Brain microvascular endothelial cell (primary cell): ENCODE measurements around the gene TUT1.

Source experiments
- DNase-seq: peaks from one replicate; pipeline ENCODE4 v3.0.0-alpha.2; 2020
- H3K27ac ChIP-seq: fragments of 250-450 bp; sonication (Bioruptor Pico); 2 replicates; pipeline ENCODE4 v1.5.1; 2020; ENCODE audit warnings: mild to moderate bottlenecking, moderate library complexity
- H3K27me3 ChIP-seq: fragments of 250-450 bp; sonication (Bioruptor Pico); replicated peaks from 2 replicates; pipeline ENCODE4 v1.5.1; 2020; ENCODE audit warnings: mild to moderate bottlenecking
- H3K36me3 ChIP-seq: fragments of 250-450 bp; sonication (Bioruptor Pico); replicated peaks from 2 replicates; pipeline ENCODE4 v1.5.1; 2020; ENCODE audit warnings: mild to moderate bottlenecking
- H3K4me3 ChIP-seq: 2 replicates; pipeline ENCODE4 v1.5.1; 2011; ENCODE audit warnings: low read depth, mild to moderate bottlenecking, control low read depth, low read length, moderate library complexity
- in situ Hi-C: cut with HindIII; loops from 2 replicates; pipeline ENCODE4 v1.10.0; 2017; ENCODE audit warnings: low sequenced_read_pairs, low pct_ligation_motif_present
- TF ChIP-seq, protein P1 (sequence below): IDR thresholded peaks from 2 replicates; pipeline ENCODE4 v1.5.1; 2011; ENCODE audit warnings: low read depth, mild to moderate bottlenecking, moderate library complexity, low read length, control low read depth, inconsistent platforms; ENCODE audit errors: missing control alignments

The TUT1 gene

DNA sequence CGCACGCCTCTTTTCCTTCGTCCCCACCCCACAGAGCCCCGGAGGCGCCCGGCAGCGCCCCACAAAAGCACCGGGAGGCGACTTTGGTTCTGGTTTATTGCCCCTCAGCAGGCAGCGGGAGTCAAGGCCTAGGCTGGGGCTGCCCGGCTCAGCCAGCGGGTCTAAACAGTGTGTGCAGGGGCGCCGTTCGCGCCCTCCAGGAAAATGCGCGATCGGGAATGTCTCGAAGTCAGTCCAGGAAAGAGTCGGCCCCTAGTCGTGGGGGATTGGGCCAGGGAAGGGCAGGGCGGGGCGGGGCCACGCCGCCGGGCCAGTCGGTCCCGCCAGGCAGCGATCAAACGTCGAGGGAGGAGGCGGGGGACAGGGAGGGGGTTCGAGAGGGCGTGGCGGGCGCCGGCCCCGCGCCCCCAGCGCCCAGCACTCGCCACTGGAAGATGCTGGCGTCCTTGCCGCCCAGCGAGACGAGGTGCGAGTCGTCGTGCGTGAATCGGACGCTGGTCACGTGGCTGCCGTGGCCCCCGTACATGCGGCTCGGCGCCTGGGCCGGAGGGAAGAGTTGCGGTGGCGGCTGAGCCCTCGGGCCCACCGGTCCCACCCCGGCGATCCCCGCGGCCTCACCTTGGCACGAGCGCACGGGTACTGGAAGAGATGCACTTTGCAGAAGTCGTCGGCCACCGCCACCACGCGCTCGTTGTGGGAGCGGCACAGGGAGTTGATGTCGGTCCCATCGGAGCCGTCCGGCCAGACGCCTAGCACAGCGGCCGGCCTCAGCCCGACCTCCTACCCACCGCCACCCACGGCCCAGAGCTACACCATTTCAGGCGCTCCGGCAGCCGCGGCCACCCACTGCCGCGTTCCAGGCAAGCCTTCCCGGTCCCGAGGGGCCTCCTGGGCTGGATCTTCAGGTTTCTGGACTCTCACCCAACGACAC is 11.1 kb upstream of the TUT1 start:
- Histone ChIP-seq H3K27me3 (no peaks in the 10 kb centered on the region), H3K36me3 (peaks cover 17% of the 10 kb centered on the region), H3K27ac (no peak overlapping the region), H3K4me3 (peak overlapping the region; percentile 93)
- in situ Hi-C loops: no loop called here
- TF ChIP-seq, protein P1, sequence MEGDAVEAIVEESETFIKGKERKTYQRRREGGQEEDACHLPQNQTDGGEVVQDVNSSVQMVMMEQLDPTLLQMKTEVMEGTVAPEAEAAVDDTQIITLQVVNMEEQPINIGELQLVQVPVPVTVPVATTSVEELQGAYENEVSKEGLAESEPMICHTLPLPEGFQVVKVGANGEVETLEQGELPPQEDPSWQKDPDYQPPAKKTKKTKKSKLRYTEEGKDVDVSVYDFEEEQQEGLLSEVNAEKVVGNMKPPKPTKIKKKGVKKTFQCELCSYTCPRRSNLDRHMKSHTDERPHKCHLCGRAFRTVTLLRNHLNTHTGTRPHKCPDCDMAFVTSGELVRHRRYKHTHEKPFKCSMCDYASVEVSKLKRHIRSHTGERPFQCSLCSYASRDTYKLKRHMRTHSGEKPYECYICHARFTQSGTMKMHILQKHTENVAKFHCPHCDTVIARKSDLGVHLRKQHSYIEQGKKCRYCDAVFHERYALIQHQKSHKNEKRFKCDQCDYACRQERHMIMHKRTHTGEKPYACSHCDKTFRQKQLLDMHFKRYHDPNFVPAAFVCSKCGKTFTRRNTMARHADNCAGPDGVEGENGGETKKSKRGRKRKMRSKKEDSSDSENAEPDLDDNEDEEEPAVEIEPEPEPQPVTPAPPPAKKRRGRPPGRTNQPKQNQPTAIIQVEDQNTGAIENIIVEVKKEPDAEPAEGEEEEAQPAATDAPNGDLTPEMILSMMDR: peak; percentile 25
- no peak for DNase-seq

- peak; percentile 97 for DNase-seq
- in situ Hi-C loops: no loop called here
- H3K4me3 ChIP-seq: peak within 1 kb of the TSS; percentile 93
- H3K27me3 ChIP-seq: no peaks in the 10 kb centered on the region
- H3K36me3 ChIP-seq: peaks cover 24% of the 10 kb centered on the region
- H3K27ac ChIP-seq: peak within 1 kb of the TSS; percentile 71
- TF ChIP-seq, protein P1: no peak
These were observed 10.2 kb upstream of the TUT1 start, which contains the start of gene MTA2 for GRCh38 chr11:62601372-62602140. Gene MTA2 (minus strand): TSS chr11:62601865. CDS start chr11:62601450, 415 bp downstream.

- DNase-seq: no peak
- in situ Hi-C loops: no loop called here
- H3K27ac ChIP-seq: peak overlapping the region; percentile 71
- H3K27me3 ChIP-seq: no peaks in the 10 kb centered on the region
- H3K4me3 ChIP-seq: peak overlapping the region; percentile 93
- H3K36me3 ChIP-seq: peaks cover 27% of the 10 kb centered on the region
- TF ChIP-seq, protein P1: no peak
These were observed 9.7 kb upstream of the TUT1 start for GRCh38 chr11:62601122-62601371.

GRCh38 chr11:62600367-62601121 is 9.2 kb upstream of the TUT1 start:
- H3K27me3 ChIP-seq: no peaks in the 10 kb centered on the region
- in situ Hi-C loops: no loop called here
- DNase-seq: no peak
- H3K36me3 ChIP-seq: peaks cover 32% of the 10 kb centered on the region
- peak overlapping the region; percentile 93 for H3K4me3 ChIP-seq
- TF ChIP-seq, protein P1: no peak
- peak overlapping the region; percentile 71 for H3K27ac ChIP-seq

GRCh38 chr11:62599901-62600300 is 8.6 kb upstream of the TUT1 start:
- no peak overlapping the region for H3K27ac ChIP-seq
- H3K36me3 ChIP-seq: peaks cover 39% of the 10 kb centered on the region
- peak overlapping the region; percentile 93 for H3K4me3 ChIP-seq
- TF ChIP-seq, protein P1: no peak
- H3K27me3 ChIP-seq: no peaks in the 10 kb centered on the region
- in situ Hi-C loops: no loop called here
- DNase-seq: no peak
